ENCODE data around the gene GOLGA7B.

- TF ChIP-seq TOX (CRISPR knock-in tag; IDR thresholded peaks at IDR 0.05; ENCODE audit: borderline replicate concordance) = no peak
- TF ChIP-seq RARB (CRISPR knock-in tag; IDR thresholded peaks at IDR 0.05) = no peak
- TF ChIP-seq CSRNP3 (CRISPR knock-in tag; IDR thresholded peaks at IDR 0.05) = no peak
- TF ChIP-seq POU6F1 (CRISPR knock-in tag; IDR thresholded peaks at IDR 0.05; ENCODE audit: borderline replicate concordance, low read depth) = no peak
- no peak for TF ChIP-seq ZNF565 (CRISPR knock-in tag; conservative IDR thresholded peaks at IDR 0.05; ENCODE audit: low read depth)
- no peak for TF ChIP-seq BACH2 (CRISPR knock-in tag; IDR thresholded peaks at IDR 0.05; ENCODE audit: borderline replicate concordance)
- no peak for TF ChIP-seq CSDC2 (CRISPR knock-in tag; IDR thresholded peaks at IDR 0.05)
- no peak for TF ChIP-seq ZFP30 (CRISPR knock-in tag; IDR thresholded peaks at IDR 0.05)
- TF ChIP-seq ZC3H10 (CRISPR knock-in tag; IDR thresholded peaks at IDR 0.05) = no peak
- no peak for TF ChIP-seq GLIS3 (CRISPR knock-in tag; IDR thresholded peaks at IDR 0.05)
- TF ChIP-seq OSR1 (CRISPR knock-in tag; IDR thresholded peaks at IDR 0.05) = no peak
Measured at GRCh38 chr10:97920865-97921264, 71.2 kb downstream of the GOLGA7B start.

All from SK-N-SH treated with all-trans-retinoic acid at 6 μM for 48 hours (cell line).